Thyroid gland (tissue), 4 donors: ENCODE measurements around the gene CLEC4E. TPM values are rescaled to one million over a fixed set of nuclear protein-coding genes. Genes with fewer than 3 reads are reported as not detected.

Experiments used
- DNase-seq, 2 donors: peaks; one replicate each; pipeline ENCODE4 v3.0.0-alpha.2; 2019
- H3K27ac ChIP-seq, 3 donors: fragments of 200-600 bp; sonication (generic); 1 replicate in 2 of 3; 2 replicates in 1 of 3; pipeline ENCODE4 v1.5.1; 2016 to 2019; ENCODE audit warnings: mild to moderate bottlenecking in 1 of 3, moderate library complexity in 1 of 3
- H3K27me3 ChIP-seq: fragments of 200-600 bp; sonication (generic); one replicate; pipeline ENCODE4 v1.5.1; 2019
- H3K36me3 ChIP-seq, 2 donors: fragments of 200-600 bp; sonication (generic); one replicate each; pipeline ENCODE4 v1.5.1; 2016 to 2019
- H3K4me1 ChIP-seq, 2 donors: fragments of 200-600 bp; sonication (generic); one replicate each; pipeline ENCODE4 v1.5.1; 2017 to 2019
- H3K4me3 ChIP-seq, 3 donors: fragments of 200-600 bp; sonication (generic); replicated peaks in 1 of 3; 1 replicate in 2 of 3; 2 replicates in 1 of 3; pipeline ENCODE4 v1.5.1; 2016; ENCODE audit warnings: mild to moderate bottlenecking in 1 of 3
- H3K9me3 ChIP-seq: fragments of 200-600 bp; sonication (generic); one replicate; pipeline ENCODE4 v1.5.1; 2017
- CTCF ChIP-seq, 6 experiments: fragments of 200-600 bp in 3 of 6; fragments of 450-650 bp in 3 of 6; sonication (generic) in 3 of 6; IDR thresholded peaks; one replicate each; pipeline ENCODE4 v1.5.1; 2016 to 2019; ENCODE audit warnings: antibody characterized with exemption in 6 of 6, mild to moderate bottlenecking in 2 of 6, inconsistent platforms in 1 of 6, moderate library complexity in 1 of 6
- POLR2A ChIP-seq, 2 donors: fragments of 450-650 bp; IDR thresholded peaks; one replicate each; pipeline ENCODE4 v1.6.1; 2017; ENCODE audit warnings: antibody characterized with exemption in 2 of 2, mild to moderate bottlenecking in 2 of 2, moderate library complexity in 1 of 2
- WGBS, 2 donors: methylation state at CpG; one replicate each; pipeline ENCODE4 v1.1.5; 2017; 5-methylcytosine and 5-hydroxymethylcytosine counted together
- intact Hi-C: fragments of 100-400 bp; cut with DNase I; formaldehyde crosslinking; loops from one replicate; pipeline ENCODE4 v1.15.1; 2023
- small RNA-seq: library from RNA; depleted of rRNA; stranded (forward); fragments of <200 nt; gene quantifications from one replicate; pipeline ENCODE3, GENCODE V24; 2016
- total RNA-seq, 4 donors: library from RNA; depleted of rRNA; stranded (reverse); fragments of >200 nt; gene quantifications; one replicate each; pipeline ENCODE4 v1.2.3, GENCODE V29; 2016

CLEC4E gene
- total RNA-seq, 4 donors from 2014 or later = 1.7 to 10.5 (median 4.5) TPM

GRCh38 chr12:8491646-8492530 is 48.8 kb downstream of the CLEC4E start:
- Histone ChIP-seq H3K36me3 (no peaks in the 10 kb centered on the region), H3K9me3 (no peaks in the 10 kb centered on the region), H3K4me3 (no peak overlapping the region), H3K27me3 (no peaks in the 10 kb centered on the region), H3K4me1 (no peaks in the 10 kb centered on the region), H3K27ac (no peak overlapping the region)
- no peak for TF ChIP-seq POLR2A (IDR thresholded peaks at IDR 0.05)
- no peak for TF ChIP-seq CTCF (IDR thresholded peaks at IDR 0.05)
- intact Hi-C loops = no loop called here
- no peak for DNase-seq
- WGBS, 2 donors = 78 to 81% methylated on average over 5 of the region's 5 CpGs

Small RNAs within 50 kb of the gene (small RNA-seq; reads per million reads assigned to genes)
- not detected for gene RNU6-275P

Other genes with a start within 250 kb of the CLEC4E start
- gene CLEC6A, start 84.9 kb downstream of the CLEC4E start, total RNA-seq = under 1 TPM in 1 of 4 donors, not detected in 3; 0.79 TPM
- under 1 TPM in 2 of 4 donors, not detected in 2; 0.13 to 0.22 TPM for gene CLEC4D, start 27.4 kb downstream of the CLEC4E start, total RNA-seq
- gene AICDA, start 72.0 kb upstream of the CLEC4E start, total RNA-seq = not detected
- gene MFAP5, start 121.9 kb upstream of the CLEC4E start, total RNA-seq = 100 to 1,000 TPM in 1 of 4 donors, 10 to 100 TPM in 2, 1 to 10 TPM in 1; 9.4 to 116 (median 36.9) TPM
- 10 to 100 TPM; 50.8 to 77.7 (median 64.1) TPM for gene RIMKLB, start 157.1 kb upstream of the CLEC4E start, total RNA-seq